ENCODE measurements around the gene AOC3. TPM values are rescaled to one million over a fixed set of nuclear protein-coding genes. Genes with fewer than 3 reads are reported as not detected.
A peak's percentile ranks its signal among the peaks of the same experiment; 100 is the strongest.

AOC3 gene
- total and polyA plus RNA-seq, 2 of the 13 experiments (the other 11 are each of a cell fraction or from before 2014, with no cell fraction given), result 8.7 to 51.7 TPM

GRCh38 chr17:42891539-42892152 is 40.6 kb downstream of the AOC3 start (continued):
- TF ChIP-seq ZNF280D (CRISPR knock-in tag; IDR thresholded peaks at IDR 0.05) (no peak), GATAD1 (CRISPR knock-in tag; IDR thresholded peaks at IDR 0.05) (no peak), ELK4 (CRISPR knock-in tag; IDR thresholded peaks at IDR 0.05; ENCODE audit: borderline replicate concordance) (no peak), ZNF660 (CRISPR knock-in tag; IDR thresholded peaks at IDR 0.05; ENCODE audit: borderline replicate concordance, low read depth) (no peak), RNF219 (CRISPR knock-in tag; IDR thresholded peaks at IDR 0.05) (no peak), ZNF672 (CRISPR knock-in tag; IDR thresholded peaks at IDR 0.05) (no peak), ZNF883 (CRISPR knock-in tag; IDR thresholded peaks at IDR 0.05; ENCODE audit: not compliant biosample characterization) (no peak), CHD2 (IDR thresholded peaks at IDR 0.05; ENCODE audit: low read depth, low read length) (no peak), MNT (IDR thresholded peaks at IDR 0.05) (no peak), ZNF639 (CRISPR knock-in tag; conservative IDR thresholded peaks at IDR 0.05) (no peak), HNF4A (CRISPR knock-in tag; IDR thresholded peaks at IDR 0.05) (peak; percentile 42; the same call in 1 of the 2 replicates), ZNF652 (CRISPR knock-in tag; IDR thresholded peaks at IDR 0.05; ENCODE audit: borderline replicate concordance, low read depth) (peak; percentile 55), ZNF607 (CRISPR knock-in tag; IDR thresholded peaks at IDR 0.05; ENCODE audit: borderline replicate concordance) (no peak), TCF7 (IDR thresholded peaks at IDR 0.05; ENCODE audit: low read depth) (no peak), PLRG1 (conservative IDR thresholded peaks at IDR 0.05) (no peak), TERF1 (CRISPR knock-in tag; IDR thresholded peaks at IDR 0.05) (no peak), KDM4B (CRISPR knock-in tag; IDR thresholded peaks at IDR 0.05) (no peak)

Data from HepG2 (cell line).